ENCODE measurements around the gene CDK5R2. TPM values are rescaled to one million over a fixed set of nuclear protein-coding genes. Genes with fewer than 3 reads are reported as not detected.
"Not testable (repeated sequence)": the region's sequence is repeated elsewhere in the genome, so short reads cannot be mapped to it uniquely, and the experiment has no call there.

The CDK5R2 gene
- under 1 TPM; 0.09 to 0.28 (median 0.18) TPM for polyA plus RNA-seq (ENCODE audit: insufficient read depth in 1 of 5, insufficient read length in 5 of 5, low replicate concordance in 1 of 5)
- long read RNA-seq, donor 1, result 0 reads
- long read RNA-seq, donor 2, partial matches to known transcripts, result 0 of 1 reads
- long read RNA-seq, donor 2, other reads (novel, unspliced or antisense), result 0 of 1 reads
- long read RNA-seq, donor 3, result 0 reads
- long read RNA-seq, donor 4, partial matches to known transcripts, result 0 of 1 reads
- long read RNA-seq, donor 4, other reads (novel, unspliced or antisense), result 0 of 1 reads
- long read RNA-seq, donor 5, result 0 reads
- long read RNA-seq, donor 6, partial matches to known transcripts, result 0 of 1 reads
- long read RNA-seq, donor 6, other reads (novel, unspliced or antisense), result 0 of 1 reads
- long read RNA-seq, donor 7, partial matches to known transcripts, result 0 of 1 reads
- long read RNA-seq, donor 7, other reads (novel, unspliced or antisense), result 0 of 1 reads
- long read RNA-seq, donor 8, result 0 reads

- peak; percentile 74 to 82 for DNase-seq
Observed at GRCh38 chr2:218959141-218959731, at the start of gene CDK5R2. TSS of gene CDK5R2 (plus strand) at chr2:218959666. CDS start at chr2:218959821, 155 bp downstream.

DNA sequence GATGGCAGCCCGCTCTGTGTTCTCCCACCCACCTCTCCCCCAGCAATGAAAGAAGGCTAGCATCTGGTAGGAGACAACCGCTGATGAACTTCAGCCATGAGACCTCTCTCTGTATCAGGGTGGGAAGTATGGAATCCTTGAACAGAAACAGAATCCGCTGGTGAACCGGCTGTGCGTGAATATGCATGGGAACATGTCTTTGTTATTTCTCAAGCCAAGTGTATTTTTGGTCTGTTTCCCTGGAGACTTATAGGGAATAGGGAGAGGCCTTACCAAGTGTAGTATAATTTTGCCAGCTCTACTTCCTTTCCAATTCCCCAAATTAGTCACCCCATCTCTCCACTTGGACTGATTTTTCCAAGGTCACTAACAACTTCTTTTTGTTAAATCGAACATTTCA lies 48.7 kb upstream of the CDK5R2 start:
- no peak for DNase-seq

DNA sequence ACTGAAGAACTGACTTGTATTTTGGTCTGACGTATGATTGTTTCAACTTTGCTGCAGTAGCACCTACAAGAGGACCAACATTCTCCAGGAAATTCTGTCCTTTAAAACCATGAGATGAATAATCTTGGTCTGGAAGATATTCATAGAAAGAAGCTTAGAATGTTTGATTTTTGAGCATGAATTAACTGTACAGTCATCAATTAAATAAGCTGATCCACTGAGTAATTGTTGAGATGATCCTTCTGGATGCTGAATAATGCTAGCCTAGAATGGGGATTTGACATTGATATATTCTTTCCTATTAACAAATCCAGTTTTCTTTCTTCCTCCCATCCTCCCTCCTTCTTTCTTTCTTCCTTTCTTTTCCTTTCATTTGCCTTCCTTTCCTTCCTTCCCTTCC lies 39.0 kb upstream of the CDK5R2 start:
- DNase-seq, result no peak

- DNase-seq, result no peak
Observed at GRCh38 chr2:218924757-218925156, 34.7 kb upstream of the CDK5R2 start.

GRCh38 chr2:218925434-218925833 lies 34.0 kb upstream of the CDK5R2 start:
- no peak for DNase-seq

DNA sequence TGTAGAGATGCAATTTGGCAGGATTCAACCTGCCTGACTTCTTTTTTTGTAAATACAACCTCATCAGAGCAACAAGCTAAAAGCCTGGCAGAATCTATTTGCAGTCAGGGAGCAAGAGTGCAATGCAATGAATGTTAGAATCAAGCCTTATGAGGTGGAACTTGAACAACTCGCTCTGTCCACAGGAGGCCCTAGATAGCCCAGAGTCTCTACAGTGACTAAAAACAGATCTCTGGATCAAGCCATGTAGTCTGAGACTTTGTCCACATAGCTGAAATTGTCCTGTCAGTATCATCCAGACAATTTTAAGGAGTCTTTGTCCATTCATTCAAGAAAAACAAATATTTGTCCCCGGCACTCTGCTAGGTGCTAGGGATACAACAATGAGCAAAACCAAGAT lies 32.0 kb upstream of the CDK5R2 start:
- DNase-seq, result no peak

- DNase-seq, result no peak
Observed at GRCh38 chr2:218927876-218928275, 31.6 kb upstream of the CDK5R2 start.

DNA sequence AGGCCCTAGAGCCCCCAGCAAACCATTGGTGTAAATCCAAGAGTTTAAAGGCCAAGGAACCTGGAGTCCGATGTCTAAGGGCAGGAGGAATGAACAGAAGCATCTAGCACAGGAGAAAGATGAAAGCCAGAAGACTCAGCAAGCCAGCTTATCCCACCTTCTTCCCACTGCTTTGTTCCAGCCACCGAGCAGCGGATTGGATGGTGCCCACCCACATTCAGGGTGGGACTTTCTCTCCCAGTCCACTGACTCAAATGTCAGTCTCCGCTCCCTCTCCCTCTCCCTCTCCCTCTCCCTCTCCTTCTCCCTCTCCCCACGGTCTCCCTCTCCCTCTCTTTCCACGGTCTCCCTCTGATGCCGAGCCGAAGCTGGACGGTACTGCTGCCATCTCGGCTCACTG lies 29.0 kb upstream of the CDK5R2 start:
- DNase-seq, result not testable (repeated sequence)

- DNase-seq, result not testable (repeated sequence)
Observed at GRCh38 chr2:218931751-218932150, 27.7 kb upstream of the CDK5R2 start.

DNA sequence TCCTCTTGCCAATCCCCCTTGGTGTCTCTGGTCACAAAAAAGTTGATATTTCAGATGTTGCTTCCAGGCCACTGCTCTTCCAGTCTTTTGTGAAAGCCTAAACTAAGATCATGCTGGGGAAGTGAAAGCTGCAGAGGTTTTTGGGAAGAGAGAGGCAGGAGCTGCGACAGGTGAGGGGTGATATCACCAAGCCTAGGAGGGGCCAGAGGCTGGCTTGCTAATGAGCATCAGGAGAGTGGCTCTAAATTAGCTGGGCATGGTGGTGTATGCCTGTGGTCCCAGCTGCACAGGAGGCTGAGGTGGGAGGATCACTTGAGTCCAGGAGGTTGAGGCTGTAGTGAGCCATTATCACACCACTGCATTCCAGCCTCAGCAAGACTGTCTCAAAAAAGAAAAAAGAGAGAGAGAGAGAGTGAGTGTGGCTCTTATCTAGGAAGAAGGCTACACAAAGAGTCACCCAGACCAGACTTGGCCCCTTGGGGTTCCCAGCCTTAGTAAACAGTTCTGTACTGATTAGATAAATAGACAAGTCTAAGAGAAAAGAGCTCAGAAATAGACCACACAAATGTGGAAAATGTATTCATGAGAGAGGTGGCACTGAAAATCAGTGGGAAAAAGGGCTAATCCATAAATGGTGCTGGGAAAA lies 14.6 kb upstream of the CDK5R2 start:
- no peak for DNase-seq

DNA sequence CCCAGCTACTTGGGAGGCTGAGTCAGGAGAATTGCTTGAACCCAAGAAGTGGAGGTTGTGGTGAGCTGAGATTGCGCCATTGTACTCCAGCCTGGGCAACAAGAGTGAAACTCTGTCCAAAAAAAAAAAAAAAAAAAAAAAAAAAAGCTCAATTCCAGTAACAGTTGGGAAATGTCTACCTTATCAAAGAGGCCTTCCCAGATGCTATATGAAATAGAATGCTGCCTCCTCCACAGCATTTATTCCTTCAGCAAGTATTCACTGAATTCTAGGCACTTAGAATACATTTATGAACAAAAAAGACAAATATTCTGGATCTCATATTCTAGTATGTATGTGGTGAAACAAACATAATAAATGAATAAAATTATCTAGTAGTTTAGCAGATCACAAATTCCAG lies 12.8 kb upstream of the CDK5R2 start:
- DNase-seq, result no peak

- no peak for DNase-seq
Observed at GRCh38 chr2:218952160-218952559, 7.3 kb upstream of the CDK5R2 start.

DNA sequence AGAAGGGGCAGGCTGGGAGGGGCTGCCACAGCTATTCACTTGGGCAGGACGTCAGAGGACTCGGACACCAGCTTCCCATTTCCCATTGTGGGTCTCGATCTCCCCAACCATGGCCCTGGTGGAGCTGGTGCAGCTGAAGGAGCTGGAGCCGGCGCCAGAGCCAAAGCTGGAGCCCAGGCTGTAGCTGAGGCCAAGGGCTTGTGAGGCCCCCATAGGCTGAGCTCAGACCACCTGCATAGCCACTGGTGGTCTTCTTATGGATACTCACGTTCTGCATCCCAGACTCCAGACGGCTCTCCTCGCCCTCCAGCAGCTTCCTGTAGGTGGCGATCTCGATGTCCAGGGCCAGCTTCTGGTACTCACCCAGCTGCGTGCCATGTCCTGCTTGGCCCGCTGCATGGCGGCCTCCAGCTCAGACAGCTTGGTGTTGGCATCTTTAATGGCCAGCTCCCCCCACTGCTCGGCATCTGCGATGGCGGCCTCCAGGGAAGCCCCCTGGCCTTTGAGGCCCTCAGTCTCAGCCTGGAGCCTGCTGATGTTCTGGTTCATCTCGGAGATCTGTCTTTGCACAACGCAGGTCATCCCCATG lies 6.0 kb upstream of the CDK5R2 start:
- no peak for DNase-seq

- DNase-seq, result no peak
Observed at GRCh38 chr2:218954541-218955300, 4.7 kb upstream of the CDK5R2 start.

- no peak for DNase-seq
Observed at GRCh38 chr2:218956039-218956438, 3.4 kb upstream of the CDK5R2 start.

DNA sequence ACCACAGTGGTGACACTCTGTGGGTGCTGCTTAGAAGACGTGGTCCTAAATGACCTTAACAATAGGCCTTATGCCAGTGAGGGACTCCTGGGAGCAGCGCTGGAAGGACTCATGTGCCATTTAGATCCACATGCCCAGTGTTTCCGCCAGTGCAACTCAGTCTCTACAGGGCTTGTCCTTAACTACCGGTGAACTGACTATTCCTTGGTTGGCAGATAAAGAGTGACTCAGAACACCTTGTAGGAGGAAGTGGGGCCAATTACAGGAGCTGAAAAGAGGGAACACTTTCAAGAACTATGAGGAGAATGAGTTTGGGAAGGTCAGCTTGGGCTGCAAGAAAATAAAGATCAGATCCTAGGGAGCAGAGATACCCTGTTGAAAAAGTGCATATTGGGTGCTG lies 1.8 kb upstream of the CDK5R2 start:
- DNase-seq, result no peak

GRCh38 chr2:218958276-218958675 lies 1.2 kb upstream of the CDK5R2 start:
- no peak for DNase-seq

GRCh38 chr2:218959761-218960308 lies 369 bp downstream of the CDK5R2 start:
- DNase-seq, result no peak

DNA sequence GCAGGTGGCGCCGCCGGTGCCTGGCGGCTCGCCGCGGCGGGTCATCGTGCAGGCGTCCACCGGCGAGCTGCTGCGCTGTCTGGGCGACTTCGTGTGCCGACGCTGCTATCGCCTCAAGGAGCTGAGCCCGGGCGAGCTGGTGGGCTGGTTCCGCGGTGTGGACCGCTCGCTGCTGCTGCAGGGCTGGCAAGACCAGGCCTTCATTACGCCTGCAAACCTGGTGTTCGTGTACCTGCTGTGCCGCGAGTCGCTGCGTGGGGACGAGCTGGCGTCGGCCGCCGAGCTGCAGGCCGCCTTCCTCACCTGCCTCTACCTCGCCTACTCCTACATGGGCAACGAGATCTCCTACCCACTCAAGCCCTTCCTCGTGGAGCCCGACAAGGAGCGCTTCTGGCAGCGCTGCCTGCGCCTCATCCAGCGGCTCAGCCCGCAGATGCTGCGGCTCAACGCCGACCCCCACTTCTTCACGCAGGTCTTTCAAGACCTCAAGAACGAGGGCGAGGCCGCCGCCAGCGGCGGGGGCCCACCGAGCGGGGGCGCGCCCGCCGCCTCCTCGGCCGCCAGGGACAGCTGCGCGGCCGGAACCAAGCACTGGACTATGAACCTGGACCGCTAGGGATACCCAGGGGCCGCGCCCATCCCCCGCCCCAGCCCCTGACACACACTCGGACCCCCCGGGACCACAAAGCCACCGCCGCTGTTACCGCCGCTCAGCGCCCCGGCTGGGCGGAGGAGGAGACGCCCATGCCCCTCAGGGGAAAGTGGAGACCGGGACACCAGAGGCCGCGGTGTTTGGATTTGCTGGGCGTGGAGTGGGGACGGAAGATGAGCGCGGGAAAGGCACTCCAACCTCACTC lies 1.1 kb downstream of the CDK5R2 start:
- no peak for DNase-seq

DNA sequence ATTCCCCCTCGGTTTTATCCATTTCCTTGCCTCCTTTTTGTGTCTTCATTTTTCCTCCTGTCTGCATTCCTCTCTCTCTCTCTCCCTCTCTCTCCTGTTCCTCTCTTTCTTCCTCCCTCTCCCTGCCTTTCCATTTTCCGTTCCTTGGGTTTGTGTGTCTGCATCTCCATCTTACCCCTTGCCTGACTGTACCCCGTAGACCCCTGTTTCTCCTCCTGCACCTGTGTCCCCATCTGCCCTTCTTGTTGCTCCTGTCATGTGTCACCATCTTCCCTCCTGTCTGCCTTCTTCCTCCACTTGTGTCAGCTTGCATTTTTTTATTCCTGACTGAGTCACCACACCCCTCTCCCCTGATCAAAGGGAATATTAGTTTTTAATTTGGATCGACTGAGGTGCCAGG lies 1.8 kb downstream of the CDK5R2 start:
- no peak for DNase-seq

All from right lung (tissue), 10 donors.